Measurements from ENCODE around the gene FUT4. TPM values are rescaled to one million over a fixed set of nuclear protein-coding genes. Genes with fewer than 3 reads are reported as not detected.
A peak's percentile ranks its signal among the peaks of the same experiment; 100 is the strongest.

FUT4 gene
- total and polyA plus RNA-seq, 7 donors: 3.5 to 9.1 (median 6.4) TPM

DNA sequence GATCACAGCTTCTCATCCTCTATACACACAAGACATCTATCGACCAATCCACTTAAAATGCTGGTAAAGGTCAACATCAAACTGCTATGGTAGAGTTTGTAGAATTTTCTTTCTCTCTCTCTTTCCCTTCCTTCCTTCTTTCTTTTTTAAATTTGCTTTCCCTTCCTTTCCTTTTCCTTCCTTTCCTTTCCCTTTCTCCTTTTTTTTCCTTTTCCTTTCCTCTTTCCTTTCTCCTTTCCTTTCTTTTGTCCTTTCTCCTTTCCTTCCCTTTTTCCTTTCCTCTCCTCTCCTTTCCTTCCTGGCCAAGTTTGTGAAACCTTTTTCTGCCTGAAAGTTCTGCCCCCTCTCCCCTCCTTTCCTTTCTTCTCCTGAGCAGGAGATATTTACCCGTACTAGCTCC lies 28.3 kb upstream of the FUT4 start:
- no peak for TF ChIP-seq POLR2AphosphoS5 (IDR thresholded peaks at IDR 0.05)
- TF ChIP-seq POLR2A (IDR thresholded peaks at IDR 0.05): no peak
- TF ChIP-seq, protein P1, sequence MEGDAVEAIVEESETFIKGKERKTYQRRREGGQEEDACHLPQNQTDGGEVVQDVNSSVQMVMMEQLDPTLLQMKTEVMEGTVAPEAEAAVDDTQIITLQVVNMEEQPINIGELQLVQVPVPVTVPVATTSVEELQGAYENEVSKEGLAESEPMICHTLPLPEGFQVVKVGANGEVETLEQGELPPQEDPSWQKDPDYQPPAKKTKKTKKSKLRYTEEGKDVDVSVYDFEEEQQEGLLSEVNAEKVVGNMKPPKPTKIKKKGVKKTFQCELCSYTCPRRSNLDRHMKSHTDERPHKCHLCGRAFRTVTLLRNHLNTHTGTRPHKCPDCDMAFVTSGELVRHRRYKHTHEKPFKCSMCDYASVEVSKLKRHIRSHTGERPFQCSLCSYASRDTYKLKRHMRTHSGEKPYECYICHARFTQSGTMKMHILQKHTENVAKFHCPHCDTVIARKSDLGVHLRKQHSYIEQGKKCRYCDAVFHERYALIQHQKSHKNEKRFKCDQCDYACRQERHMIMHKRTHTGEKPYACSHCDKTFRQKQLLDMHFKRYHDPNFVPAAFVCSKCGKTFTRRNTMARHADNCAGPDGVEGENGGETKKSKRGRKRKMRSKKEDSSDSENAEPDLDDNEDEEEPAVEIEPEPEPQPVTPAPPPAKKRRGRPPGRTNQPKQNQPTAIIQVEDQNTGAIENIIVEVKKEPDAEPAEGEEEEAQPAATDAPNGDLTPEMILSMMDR (IDR thresholded peaks at IDR 0.05): no peak
- no peak for TF ChIP-seq EP300 (IDR thresholded peaks at IDR 0.05)

DNA sequence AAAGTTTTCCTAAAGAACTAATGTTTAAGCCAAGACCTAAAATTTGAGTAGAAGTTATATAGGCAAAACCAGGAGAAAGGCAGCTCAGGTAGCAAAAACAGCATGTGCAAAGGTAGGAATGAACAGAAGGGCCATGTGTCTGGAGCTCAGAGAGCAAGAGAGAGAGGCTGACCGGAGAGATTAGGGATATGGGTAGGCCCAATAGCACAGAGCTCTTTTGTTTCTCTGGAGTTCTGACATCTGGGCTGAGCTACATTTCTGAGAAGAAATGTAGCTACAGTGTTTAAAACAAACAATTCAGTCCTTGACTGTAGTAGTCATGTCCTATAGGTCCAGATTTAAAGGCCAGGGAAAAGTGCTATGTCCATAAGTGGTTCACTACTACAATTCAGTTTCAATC lies 27.0 kb upstream of the FUT4 start:
- Histone ChIP-seq H3K4me1 (peaks cover 0 to 9% (median 4%) of the 10 kb centered on the region in 4 donors), H3K36me3 (no peaks in the 10 kb centered on the region), H3K9me3 (no peaks in the 10 kb centered on the region), H3K27me3 (peaks cover 0 to 11% (median 0%) of the 10 kb centered on the region in 3 donors), H3K4me3 (no peak overlapping the region), H3K27ac (no peak overlapping the region)
- intact Hi-C loops (cut with DNase I): loop anchor here (10.0 kb wide), 1 partner anchor 378 kb away; no protein-coding TSS in a partner anchor
- no peak for TF ChIP-seq POLR2AphosphoS5 (IDR thresholded peaks at IDR 0.05)
- TF ChIP-seq, protein P1 (IDR thresholded peaks at IDR 0.05): no peak
- TF ChIP-seq POLR2A (IDR thresholded peaks at IDR 0.05): no peak
- DNase-seq: no peak
- WGBS, 2 donors: 40 to 44% methylated on average over 1 of the region's 1 CpG

More for the DNA sequence above, 28.3 kb upstream of the FUT4 start:
- intact Hi-C loops (cut with DNase I): loop anchor here (10.0 kb wide), 1 partner anchor 379 kb away; no protein-coding TSS in a partner anchor
- H3K4me3 ChIP-seq: no peak overlapping the region
- H3K27ac ChIP-seq: no peak overlapping the region
- H3K4me1 ChIP-seq: peaks cover 0 to 11% (median 4%) of the 10 kb centered on the region in 4 donors
- H3K9me3 ChIP-seq: no peaks in the 10 kb centered on the region
- H3K36me3 ChIP-seq: no peaks in the 10 kb centered on the region
- WGBS, 2 donors: 85 to 89% methylated on average over 2 of the region's 2 CpGs
- peaks cover 0 to 16% (median 0%) of the 10 kb centered on the region in 3 donors for H3K27me3 ChIP-seq
- no peak for DNase-seq

DNA sequence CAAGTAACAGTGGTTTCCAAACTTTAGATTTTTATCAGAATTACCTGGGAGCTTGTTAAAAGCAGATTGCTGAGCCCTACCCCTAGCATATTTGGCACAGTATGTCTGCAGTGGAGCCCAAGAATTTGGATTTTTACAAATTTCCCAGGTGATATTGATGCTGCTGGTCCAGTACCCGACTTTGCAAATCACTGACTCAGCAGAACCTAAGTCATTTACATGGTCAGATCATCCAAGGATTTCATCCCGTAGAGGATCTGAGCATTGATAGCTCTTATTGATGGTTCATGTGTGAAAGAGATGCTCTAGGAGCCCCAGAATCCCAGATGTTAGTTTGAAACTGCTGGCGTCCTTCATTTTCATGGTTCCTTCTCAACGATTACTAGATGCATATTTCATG lies 25.4 kb upstream of the FUT4 start:
- 63 to 84% methylated on average over 4 of the region's 4 CpGs for WGBS, 2 donors
- no peaks in the 10 kb centered on the region for H3K9me3 ChIP-seq
- H3K27ac ChIP-seq: no peak overlapping the region
- H3K36me3 ChIP-seq: no peaks in the 10 kb centered on the region
- TF ChIP-seq EP300 (IDR thresholded peaks at IDR 0.05) (no peak), POLR2AphosphoS5 (IDR thresholded peaks at IDR 0.05) (no peak), POLR2A (IDR thresholded peaks at IDR 0.05) (no peak)
- TF ChIP-seq, protein P1 (IDR thresholded peaks at IDR 0.05): no peak
- intact Hi-C loops (cut with DNase I): loop anchor here (2.0 to 10.0 kb wide), 2 partner anchors 45 to 377 kb away; no protein-coding TSS in a partner anchor
- no peak overlapping the region for H3K4me3 ChIP-seq
- H3K27me3 ChIP-seq: peaks cover 0 to 4% (median 0%) of the 10 kb centered on the region in 3 donors
- no peak for DNase-seq
- H3K4me1 ChIP-seq: peaks cover 0 to 4% (median 2%) of the 10 kb centered on the region in 4 donors

DNA sequence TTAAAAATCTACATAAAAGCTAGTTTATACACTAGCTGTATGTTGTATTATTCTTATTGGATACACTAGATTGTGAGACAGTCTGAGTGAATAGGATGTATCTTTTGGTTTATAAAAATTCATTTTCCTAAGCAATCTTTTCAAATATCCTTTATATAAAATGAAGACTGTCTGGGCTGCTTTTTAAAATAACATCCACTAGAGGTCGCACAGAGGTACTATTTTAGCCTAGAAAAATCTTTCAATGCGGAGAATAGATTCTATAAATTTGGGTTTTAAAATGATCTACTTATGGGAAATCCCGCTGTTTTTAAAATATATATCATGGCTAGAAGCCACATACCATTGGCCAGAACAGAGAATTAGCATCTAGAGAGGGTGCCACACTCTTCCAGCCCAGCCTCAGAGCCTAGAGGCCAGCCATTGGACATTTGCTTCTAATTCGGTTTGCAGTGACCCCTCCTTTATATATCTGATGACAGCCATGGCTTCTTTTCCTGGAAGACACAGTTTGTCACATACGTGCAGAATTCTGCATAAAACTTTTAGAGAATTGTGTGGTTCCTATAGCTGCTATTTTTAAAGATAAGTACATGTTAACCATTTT lies 24.1 kb upstream of the FUT4 start:
- TF ChIP-seq, protein P1 (IDR thresholded peaks at IDR 0.05): peak in 3 of 4 experiments; percentile 23 to 66 (median 58)
- no peak for TF ChIP-seq POLR2AphosphoS5 (IDR thresholded peaks at IDR 0.05)
- TF ChIP-seq POLR2A (IDR thresholded peaks at IDR 0.05): no peak
- intact Hi-C loops (cut with DNase I): loop anchor here (2.0 to 10.0 kb wide), 3 partner anchors 43 to 375 kb away; no protein-coding TSS in a partner anchor
- Histone ChIP-seq H3K4me3 (no peak overlapping the region), H3K27me3 (peaks cover 0 to 4% (median 0%) of the 10 kb centered on the region in 3 donors), H3K27ac (no peak overlapping the region), H3K4me1 (peaks cover 0 to 4% (median 2%) of the 10 kb centered on the region in 4 donors), H3K9me3 (no peaks in the 10 kb centered on the region), H3K36me3 (no peaks in the 10 kb centered on the region)
- no peak for DNase-seq
- WGBS, 2 donors: 9 to 15% methylated on average over 5 of the region's 5 CpGs

All from sigmoid colon (tissue), 7 donors.